A549 (cell line): ENCODE measurements around the gene AHNAK2. TPM values are rescaled to one million over a fixed set of nuclear protein-coding genes. Genes with fewer than 3 reads are reported as not detected.

Experiments used
- ATAC-seq, 2 experiments: fragments of 200-7000 bp in 1 of 2; fragments of >200 bp in 1 of 2; cut with Nextera tagmentation in 1 of 2; cut with Tn5 transposase in 1 of 2; 3 replicates each; pipeline versions ENCODE4 v1.8.0 to v1.9.1; 2018 to 2020; ENCODE audit warnings: mild to moderate bottlenecking in 1 of 2, moderate library complexity in 1 of 2
- CTCF ChIA-PET: fragments of 300-600 bp; sonication (Branson Sonifier 250); formaldehyde crosslinking; extraction: SDS; loops from one replicate; lab custom pipeline; 2021; ENCODE audit warnings: antibody characterized with exemption, inconsistent platforms; lab: Yijun Ruan, JAX
- POLR2A ChIA-PET: fragments of 350-600 bp; formaldehyde crosslinking; extraction: SDS; loops from one replicate; lab custom pipeline; 2021; ENCODE audit warnings: antibody characterized with exemption, inconsistent platforms; lab: Yijun Ruan, JAX
- DNase-seq, 2 experiments: peaks; one replicate each; pipeline versions ENCODE4 v3.0.0 to v3.0.0-alpha.2; 2011 to 2016; ENCODE audit warnings: low read depth in 1 of 2, low spot score in 1 of 2
- FAIRE-seq: peaks from 2 replicates; lab custom pipeline; 2011; peaks lifted over from hg19 to GRCh38; lab: Jason Lieb, UNC
- H3K27ac ChIP-seq, 2 experiments: fragments of >200 bp; sonication (Bioruptor Twin); formaldehyde crosslinking; 3 replicates each; pipeline ENCODE4 v1.5.1; 2016 to 2017
- H3K4me1 ChIP-seq: fragments of >200 bp; sonication (Bioruptor Twin); formaldehyde crosslinking; 3 replicates; pipeline ENCODE4 v1.6.1; 2016
- H3K4me2 ChIP-seq: fragments of >200 bp; sonication (Bioruptor Twin); formaldehyde crosslinking; 3 replicates; pipeline ENCODE4 v1.6.1; 2016
- H3K4me3 ChIP-seq: fragments of >200 bp; sonication (Bioruptor Twin); formaldehyde crosslinking; 3 replicates; pipeline ENCODE4 v1.5.1; 2016
- H3K9me3 ChIP-seq: fragments of >200 bp; sonication (Bioruptor Twin); formaldehyde crosslinking; 3 replicates; pipeline ENCODE4 v1.6.1; 2016
- CBX2 ChIP-seq: fragments of 200-600 bp; sonication (generic); IDR thresholded peaks from 2 replicates; pipeline ENCODE4 v1.6.1; 2016; ENCODE audit warnings: low read depth, mild to moderate bottlenecking, borderline replicate concordance
- CEBPB ChIP-seq, 2 experiments: fragments of >200 bp in 1 of 2; sonication (Bioruptor Twin) in 1 of 2; formaldehyde crosslinking in 1 of 2; IDR thresholded peaks; 2 replicates each; pipeline ENCODE4 v1.6.1; 2012 to 2016
- CHD2 ChIP-seq: fragments of 150-350 bp; IDR thresholded peaks from 2 replicates; pipeline ENCODE4 v1.6.1; 2014; ENCODE audit warnings: low read length; ENCODE audit not compliant: partially characterized antibody
- CTCF ChIP-seq: fragments of >200 bp; sonication (Bioruptor Twin); formaldehyde crosslinking; IDR thresholded peaks from 3 replicates; pipeline ENCODE4 v1.5.1; 2016
- EHMT2 ChIP-seq: fragments of 200-600 bp; sonication (generic); IDR thresholded peaks from 2 replicates; pipeline ENCODE4 v1.6.1; 2016; ENCODE audit warnings: antibody characterized with exemption, low read depth, mild to moderate bottlenecking, moderate library complexity
- EP300 ChIP-seq, 2 experiments: fragments of >200 bp; sonication (Bioruptor Twin); formaldehyde crosslinking; IDR thresholded peaks; 2 replicates in 1 of 2; 3 replicates in 1 of 2; pipeline ENCODE4 v1.6.1; 2016 to 2017
- FOSB ChIP-seq: fragments of 250-450 bp; sonication (Bioruptor Pico); IDR thresholded peaks from 2 replicates; pipeline ENCODE4 v1.5.0; 2020; ENCODE audit warnings: mild to moderate bottlenecking, moderate library complexity
- FOSL2 ChIP-seq, 2 experiments: fragments of 450-650 bp in 1 of 2; fragments of >200 bp in 1 of 2; sonication (Bioruptor Twin) in 1 of 2; formaldehyde crosslinking; IDR thresholded peaks; 2 replicates each; pipeline versions ENCODE4 v1.5.0 to v1.6.1; 2016 to 2020; ENCODE audit warnings: mild to moderate bottlenecking in 1 of 2, moderate library complexity in 1 of 2
- HDAC2 ChIP-seq: fragments of 200-600 bp; sonication (generic); IDR thresholded peaks from 2 replicates; pipeline ENCODE4 v1.6.1; 2016
- HES2 ChIP-seq: fragments of >200 bp; sonication (Bioruptor Twin); formaldehyde crosslinking; IDR thresholded peaks from 2 replicates; pipeline ENCODE4 v1.6.1; 2016
- HEYL ChIP-seq: fragments of 250-450 bp; sonication (Bioruptor Pico); IDR thresholded peaks from 2 replicates; pipeline ENCODE4 v1.8.0; 2021; ENCODE audit warnings: mild to moderate bottlenecking, moderate library complexity
- HMGXB4 ChIP-seq: fragments of 250-450 bp; sonication (Bioruptor Pico); IDR thresholded peaks from 2 replicates; pipeline ENCODE4 v1.5.0; 2021; ENCODE audit warnings: mild to moderate bottlenecking, moderate library complexity, borderline replicate concordance
- HOXA7 ChIP-seq: fragments of 250-450 bp; sonication (Bioruptor Pico); IDR thresholded peaks from 2 replicates; pipeline ENCODE4 v1.5.0; 2020; ENCODE audit warnings: mild to moderate bottlenecking, moderate library complexity
- HOXB13 ChIP-seq: fragments of 250-450 bp; sonication (Bioruptor Pico); IDR thresholded peaks from 2 replicates; pipeline ENCODE4 v1.5.0; 2020; ENCODE audit warnings: low read depth, mild to moderate bottlenecking, moderate library complexity
- JUN ChIP-seq, 2 experiments: fragments of >200 bp; sonication (Bioruptor Twin); formaldehyde crosslinking; IDR thresholded peaks; 2 replicates in 1 of 2; 3 replicates in 1 of 2; pipeline ENCODE4 v1.6.1; 2016 to 2017
- MAFK ChIP-seq: fragments of 450-650 bp; IDR thresholded peaks from 2 replicates; pipeline ENCODE4 v1.6.1; 2014; ENCODE audit not compliant: partially characterized antibody
- NPAS2 ChIP-seq: fragments of 250-450 bp; sonication (Bioruptor Pico); IDR thresholded peaks from 2 replicates; pipeline ENCODE4 v1.8.0; 2022; ENCODE audit warnings: mild to moderate bottlenecking, moderate library complexity, borderline replicate concordance
- NR3C1 ChIP-seq: fragments of >200 bp; sonication (Bioruptor Twin); formaldehyde crosslinking; IDR thresholded peaks from 3 replicates; pipeline ENCODE4 v1.6.1; 2017
- PHF8 ChIP-seq: fragments of 200-600 bp; sonication (generic); IDR thresholded peaks from 2 replicates; pipeline ENCODE4 v1.6.1; 2016; ENCODE audit warnings: low read depth, mild to moderate bottlenecking, antibody characterized with exemption, moderate library complexity, borderline replicate concordance
- RAD21 ChIP-seq, 2 experiments: fragments of >200 bp in 1 of 2; sonication (Bioruptor Twin) in 1 of 2; formaldehyde crosslinking in 1 of 2; IDR thresholded peaks in 1 of 2; conservative IDR thresholded peaks in 1 of 2; 2 replicates in 1 of 2; 3 replicates in 1 of 2; pipeline ENCODE4 v1.6.1; 2012 to 2018; ENCODE audit warnings: inconsistent platforms in 1 of 2
- RARB ChIP-seq: fragments of 250-450 bp; sonication (Bioruptor Pico); IDR thresholded peaks from 2 replicates; pipeline ENCODE4 v1.8.0; 2021; ENCODE audit warnings: mild to moderate bottlenecking, moderate library complexity
- SMC3 ChIP-seq: fragments of >200 bp; sonication (Bioruptor Twin); formaldehyde crosslinking; IDR thresholded peaks from 3 replicates; pipeline ENCODE4 v1.6.1; 2018; ENCODE audit warnings: inconsistent platforms
- SREBF2 ChIP-seq: fragments of 450-650 bp; IDR thresholded peaks from 2 replicates; pipeline ENCODE4 v1.6.1; 2014; ENCODE audit warnings: mild to moderate bottlenecking, moderate library complexity
- TFCP2L1 ChIP-seq: fragments of 250-450 bp; sonication (Bioruptor Pico); IDR thresholded peaks from 2 replicates; pipeline ENCODE4 v1.5.0; 2021; ENCODE audit warnings: mild to moderate bottlenecking
- ZC3H11A ChIP-seq: fragments of 450-650 bp; IDR thresholded peaks from 2 replicates; pipeline ENCODE4 v1.6.1; 2014; ENCODE audit warnings: antibody characterized with exemption, mild to moderate bottlenecking
- WGBS: methylation state at CpG from one replicate; pipeline ENCODE4 v1.1.6; 2017; ENCODE audit errors: missing lambda C conversion rate; 5-methylcytosine and 5-hydroxymethylcytosine counted together
- polyA plus RNA-seq, 4 experiments: library from polyadenylated mRNA; depleted of rRNA in 3 of 4; stranded (reverse); fragments of >200 nt; fragmentation: RNase III in 1 of 4; extraction: RNeasy Plus Mini Kit Qiagen cat#74134 plus additional on column Dnase treatment in 1 of 4; gene quantifications; 2 replicates in 3 of 4; 3 replicates in 1 of 4; pipeline ENCODE4 v1.2.3, GENCODE V29; 2011 to 2017

The AHNAK2 gene
- polyA plus RNA-seq, 2 of the 4 experiments (the other 2 are of a cell fraction), result 43.3 to 43.7 TPM

- no peak for TF ChIP-seq SREBF2
- TF ChIP-seq PHF8, result no peak
- TF ChIP-seq HDAC2, result no peak
- TF ChIP-seq HOXB13 (CRISPR knock-in tag), result no peak
- no peak for TF ChIP-seq RARB (CRISPR knock-in tag)
These were observed 35.9 kb upstream of the AHNAK2 start (continued) for GRCh38 chr14:105014032-105014431.

- WGBS, result 55% methylated on average over 8 of the region's 8 CpGs
- DNase-seq (no peak), ATAC-seq (peak; percentile 39 to 47; a peak in 5 of 6 replicates), FAIRE-seq (no peak)
- no peak for TF ChIP-seq SMC3
- TF ChIP-seq CHD2, result no peak
- TF ChIP-seq EHMT2, result no peak
- TF ChIP-seq HOXA7 (CRISPR knock-in tag), result no peak
- no peak for TF ChIP-seq CEBPB (IDR thresholded peaks at IDR 0.05)
- no peak for TF ChIP-seq NPAS2 (CRISPR knock-in tag)
- TF ChIP-seq FOSB, result no peak
- TF ChIP-seq SREBF2, result no peak
- TF ChIP-seq MAFK, result no peak
- TF ChIP-seq FOSL2 (IDR thresholded peaks at IDR 0.05), result no peak
- no peak for TF ChIP-seq FOSL2 (CRISPR knock-in tag; IDR thresholded peaks at IDR 0.05)
- no peak for TF ChIP-seq HEYL (CRISPR knock-in tag)
- no peak for TF ChIP-seq ZC3H11A
- TF ChIP-seq TFCP2L1, result no peak
- no peak for TF ChIP-seq NR3C1
- no peak for TF ChIP-seq EP300 (IDR thresholded peaks at IDR 0.05)
- no peak for TF ChIP-seq HMGXB4
- TF ChIP-seq JUN (IDR thresholded peaks at IDR 0.05), result no peak
- no peak for TF ChIP-seq HES2
- H3K4me3 ChIP-seq, result no peak overlapping the region
- ChIA-PET POLR2A (interaction anchor here (0.5 to 1.1 kb wide), 3 partner anchors 8 to 962 kb away, joined by 3 read pairs; partner anchors contain the start of gene CDCA4), CTCF (interaction anchor here (0.6 to 28.5 kb wide), 17 partner anchors 8 to 391 kb away, joined by 3 to 509 read pairs (median 14); partner anchors contain the start of genes CDCA4 and GPR132)
- H3K27ac ChIP-seq, result no peak overlapping the region
- H3K9me3 ChIP-seq, result no peaks in the 10 kb centered on the region
- H3K4me1 ChIP-seq, result peaks cover 59% of the 10 kb centered on the region
- H3K4me2 ChIP-seq, result peak overlapping the region; percentile 54
These were observed 35.1 kb upstream of the AHNAK2 start for GRCh38 chr14:105013150-105013785.

- ChIA-PET POLR2A (interaction anchor here (0.5 to 1.1 kb wide), 3 partner anchors 9 to 961 kb away, joined by 3 read pairs; partner anchors contain the start of gene CDCA4), CTCF (interaction anchor here (0.6 to 28.5 kb wide), 25 partner anchors 9 to 392 kb away, joined by 3 to 509 read pairs (median 8); partner anchors contain the start of genes CDCA4, CLBA1 and GPR132)
- peak; percentile 86 to 90 for ATAC-seq
- peak overlapping the region; percentile 54 for H3K4me2 ChIP-seq
- peak; percentile 73 for TF ChIP-seq CTCF
- peak; percentile 53 to 61 for TF ChIP-seq RAD21 (conservative IDR thresholded peaks at IDR 0.05 in 1 of 2, IDR thresholded peaks at IDR 0.05 in 1 of 2)
- peak; percentile 80 for TF ChIP-seq SMC3
- no peak for TF ChIP-seq CBX2
- no peak for FAIRE-seq
- WGBS, result 44% methylated on average over 22 of the region's 23 CpGs
- peak; percentile 49 to 66 for DNase-seq
- H3K4me3 ChIP-seq, result no peak overlapping the region
- H3K27ac ChIP-seq, result peak overlapping the region in 1 of 2 experiments; percentile 24; a peak in 1 of 6 replicates
- H3K4me1 ChIP-seq, result peaks cover 50% of the 10 kb centered on the region
- no peaks in the 10 kb centered on the region for H3K9me3 ChIP-seq
These were observed 34.2 kb upstream of the AHNAK2 start for GRCh38 chr14:105012171-105012985.
